SU-DHL-6 (cell line): Measurements from ENCODE around the gene GLI3.

Experiments
- H2AFZ ChIP-seq: fragments of 200-600 bp; sonication (generic); 2 replicates; pipeline ENCODE4 v1.6.1; 2014; ENCODE audit warnings: low read depth, mild to moderate bottlenecking, moderate library complexity, mixed read lengths, antibody characterized with exemption, low read length; ENCODE audit not compliant: severe bottlenecking
- H3F3A ChIP-seq: fragments of 200-600 bp; shearing (Covaris generic); 2 replicates; pipeline ENCODE4 v1.6.0; 2016; ENCODE audit warnings: antibody characterized with exemption, mild to moderate bottlenecking; ENCODE audit not compliant: insufficient read depth
- H3K27ac ChIP-seq: fragments of 200-600 bp; sonication (generic); 2 replicates; pipeline ENCODE4 v1.5.1; 2016; ENCODE audit warnings: low read depth, mild to moderate bottlenecking, low read length, moderate library complexity, mixed read lengths
- H3K27me3 ChIP-seq: fragments of 200-600 bp; sonication (generic), shearing (Covaris generic); 2 replicates; pipeline ENCODE4 v1.6.0; 2014; ENCODE audit warnings: mild to moderate bottlenecking, low read length
- H3K36me3 ChIP-seq: fragments of 200-600 bp; sonication (generic); 2 replicates; pipeline ENCODE4 v1.6.1; 2014; ENCODE audit warnings: mild to moderate bottlenecking, low read length, mixed read lengths
- H3K4me2 ChIP-seq: fragments of 300-600, 200-600 bp; shearing (Covaris generic), sonication (generic); 2 replicates; pipeline ENCODE4 v1.6.0; 2014; ENCODE audit warnings: low read length, low read depth, mild to moderate bottlenecking; ENCODE audit not compliant: poor library complexity, severe bottlenecking
- H3K4me3 ChIP-seq: fragments of 200-600 bp; sonication (generic); 2 replicates; pipeline ENCODE4 v1.5.1; 2014; ENCODE audit warnings: antibody characterized with exemption, low read length, mild to moderate bottlenecking, mixed read lengths; ENCODE audit not compliant: insufficient read depth, poor library complexity, severe bottlenecking
- H3K79me2 ChIP-seq: fragments of 200-600 bp; sonication (generic); 2 replicates; pipeline ENCODE4 v1.6.1; 2014; ENCODE audit warnings: mild to moderate bottlenecking, low read length, moderate library complexity; ENCODE audit not compliant: insufficient read depth
- H3K9ac ChIP-seq: fragments of 200-600 bp; sonication (generic); 2 replicates; pipeline ENCODE4 v1.7.0; 2014; ENCODE audit warnings: mild to moderate bottlenecking, low read length
- H3K9me2 ChIP-seq: fragments of 200-600 bp; sonication (generic); replicated peaks from 2 replicates; pipeline ENCODE4 v1.6.1; 2014; ENCODE audit warnings: low read length; ENCODE audit not compliant: insufficient read depth
- H3K9me3 ChIP-seq: fragments of 200-600 bp; sonication (generic); 2 replicates; pipeline ENCODE4 v1.6.1; 2014; ENCODE audit warnings: low read length, mixed read lengths; ENCODE audit not compliant: insufficient read depth
- H4K20me1 ChIP-seq: fragments of 200-600 bp; sonication (generic); 2 replicates; pipeline ENCODE4 v1.6.1; 2014; ENCODE audit warnings: low read depth, mild to moderate bottlenecking, antibody characterized with exemption, low read length, moderate library complexity, mixed read lengths
- CTCF ChIP-seq: fragments of 200-600 bp; sonication (generic); IDR thresholded peaks from one replicate; pipeline ENCODE4 v1.5.1; 2017; ENCODE audit warnings: antibody characterized with exemption, mild to moderate bottlenecking, low read length, moderate library complexity; ENCODE audit not compliant: insufficient read depth, poor library complexity, severe bottlenecking
- EZH2phosphoT487 ChIP-seq: fragments of 200-600 bp; sonication (generic), shearing (Covaris generic); conservative IDR thresholded peaks from 2 replicates; pipeline ENCODE4 v1.6.1; 2018; ENCODE audit warnings: mild to moderate bottlenecking, antibody characterized with exemption, low read length, moderate library complexity, mixed read lengths

The GLI3 gene

GRCh38 chr7:42123716-42124115, 113.3 kb downstream of the GLI3 start:
- no peaks in the 10 kb centered on the region for H3K27me3 ChIP-seq
- H3F3A ChIP-seq, result no peaks in the 10 kb centered on the region
- no peaks in the 10 kb centered on the region for H4K20me1 ChIP-seq
- no peaks in the 10 kb centered on the region for H3K36me3 ChIP-seq
- TF ChIP-seq EZH2phosphoT487, result no peak
- no peak for TF ChIP-seq CTCF
- no peak overlapping the region for H3K4me2 ChIP-seq
- H3K27ac ChIP-seq, result no peak overlapping the region
- H3K9me3 ChIP-seq, result no peaks in the 10 kb centered on the region
- no peak overlapping the region for H2AFZ ChIP-seq
- H3K9ac ChIP-seq, result no peak overlapping the region
- no peaks in the 10 kb centered on the region for H3K79me2 ChIP-seq
- no peak overlapping the region for H3K4me3 ChIP-seq
- H3K9me2 ChIP-seq, result no peaks in the 10 kb centered on the region

GRCh38 chr7:42120191-42120590, 116.8 kb downstream of the GLI3 start:
- H3K36me3 ChIP-seq, result no peaks in the 10 kb centered on the region
- H3K27ac ChIP-seq, result no peak overlapping the region
- H4K20me1 ChIP-seq, result no peaks in the 10 kb centered on the region
- H3K4me2 ChIP-seq, result no peak overlapping the region
- H3K79me2 ChIP-seq, result no peaks in the 10 kb centered on the region
- no peaks in the 10 kb centered on the region for H3K9me3 ChIP-seq
- H3K27me3 ChIP-seq, result no peaks in the 10 kb centered on the region
- H3F3A ChIP-seq, result no peaks in the 10 kb centered on the region
- H3K9ac ChIP-seq, result no peak overlapping the region
- no peak for TF ChIP-seq EZH2phosphoT487
- no peak for TF ChIP-seq CTCF
- H2AFZ ChIP-seq, result no peak overlapping the region
- no peak overlapping the region for H3K4me3 ChIP-seq
- H3K9me2 ChIP-seq, result no peaks in the 10 kb centered on the region

- Histone ChIP-seq H3K9ac (no peak overlapping the region), H4K20me1 (no peaks in the 10 kb centered on the region), H3K27me3 (no peaks in the 10 kb centered on the region), H3K79me2 (no peaks in the 10 kb centered on the region), H3K4me3 (no peak overlapping the region), H3K36me3 (no peaks in the 10 kb centered on the region), H3K9me2 (no peaks in the 10 kb centered on the region), H3K27ac (no peak overlapping the region), H2AFZ (no peak overlapping the region), H3K4me2 (no peak overlapping the region), H3K9me3 (no peaks in the 10 kb centered on the region), H3F3A (no peaks in the 10 kb centered on the region)
- TF ChIP-seq CTCF, result no peak
Measured at GRCh38 chr7:42117201-42117600, 119.8 kb downstream of the GLI3 start.

GRCh38 chr7:42115795-42116194, 121.2 kb downstream of the GLI3 start:
- no peaks in the 10 kb centered on the region for H3K9me2 ChIP-seq
- no peaks in the 10 kb centered on the region for H4K20me1 ChIP-seq
- H3K9me3 ChIP-seq, result no peaks in the 10 kb centered on the region
- no peaks in the 10 kb centered on the region for H3K79me2 ChIP-seq
- TF ChIP-seq CTCF (no peak), EZH2phosphoT487 (no peak)
- H2AFZ ChIP-seq, result no peak overlapping the region
- no peak overlapping the region for H3K4me3 ChIP-seq
- H3K9ac ChIP-seq, result no peak overlapping the region
- no peak overlapping the region for H3K4me2 ChIP-seq
- H3F3A ChIP-seq, result no peaks in the 10 kb centered on the region
- no peak overlapping the region for H3K27ac ChIP-seq
- no peaks in the 10 kb centered on the region for H3K36me3 ChIP-seq
- H3K27me3 ChIP-seq, result no peaks in the 10 kb centered on the region; the same call in 1 of the 2 replicates
